Nephron progenitor cell (in vitro differentiated cells): ENCODE data around the gene CALCB.
A peak's percentile ranks its signal among the peaks of the same experiment; 100 is the strongest.
"Not testable (repeated sequence)": the region's sequence is repeated elsewhere in the genome, so short reads cannot be mapped to it uniquely, and the experiment has no call there.

Source experiments
- DNase-seq: peaks from one replicate; pipeline ENCODE4 v3.0.0; 2021
- H3K27ac Mint-ChIP-seq: 2 replicates; pipeline ENCODE4 v1.8.0; 2021; ENCODE audit warnings: mild to moderate bottlenecking, moderate library complexity, mixed read lengths
- H3K27me3 Mint-ChIP-seq: 2 replicates; pipeline ENCODE4 v1.8.0; 2021; ENCODE audit warnings: mild to moderate bottlenecking, low read depth, mixed read lengths; ENCODE audit not compliant: poor library complexity
- H3K36me3 Mint-ChIP-seq: 2 replicates; pipeline ENCODE4 v1.8.0; 2021; ENCODE audit warnings: low read depth, mixed read lengths
- H3K4me1 Mint-ChIP-seq: 2 replicates; pipeline ENCODE4 v1.8.0; 2021; ENCODE audit warnings: mixed read lengths
- H3K4me3 Mint-ChIP-seq: 2 replicates; pipeline ENCODE4 v1.8.0; 2021; ENCODE audit warnings: mild to moderate bottlenecking, moderate library complexity, mixed read lengths
- H3K9me3 Mint-ChIP-seq: 2 replicates; pipeline ENCODE4 v1.8.0; 2021; ENCODE audit warnings: mild to moderate bottlenecking, moderate library complexity, mixed read lengths
- CTCF ChIP-seq: fragments of 200-600 bp; sonication (generic); IDR thresholded peaks from 2 replicates; pipeline ENCODE4 v1.5.0; 2021; ENCODE audit warnings: antibody characterized with exemption

Gene CALCB

GRCh38 chr11:15073361-15074205, at the start of gene CALCB:
Gene CALCB, plus strand, starts transcription at chr11:15073593. Its CDS starts 1,126 bp downstream, at chr11:15074719.
- Mint-ChIP-seq H3K9me3 (peaks cover 30% of the 10 kb centered on the region), H3K36me3 (no peaks in the 10 kb centered on the region), H3K27ac (no peak within 1 kb of the TSS), H3K27me3 (peaks cover 23% of the 10 kb centered on the region), H3K4me3 (no peak within 1 kb of the TSS), H3K4me1 (no peaks in the 10 kb centered on the region)
- no peak for TF ChIP-seq CTCF
- DNase-seq: peak; percentile 4

GRCh38 chr11:15027011-15027410, 46.4 kb upstream of the CALCB start:
- Mint-ChIP-seq H3K36me3 (no peaks in the 10 kb centered on the region), H3K4me3 (no peak overlapping the region), H3K9me3 (peaks cover 18% of the 10 kb centered on the region), H3K27ac (no peak overlapping the region), H3K4me1 (no peaks in the 10 kb centered on the region), H3K27me3 (peaks cover 5% of the 10 kb centered on the region)
- DNase-seq: no peak
- no peak for TF ChIP-seq CTCF

- no peaks in the 10 kb centered on the region for H3K4me1 Mint-ChIP-seq
- H3K27me3 Mint-ChIP-seq: peaks cover 5% of the 10 kb centered on the region
Measured at GRCh38 chr11:15027956-15028355, 45.4 kb upstream of the CALCB start.

GRCh38 chr11:15028379-15028778, 45.0 kb upstream of the CALCB start:
- Mint-ChIP-seq H3K9me3 (peaks cover 17% of the 10 kb centered on the region), H3K36me3 (no peaks in the 10 kb centered on the region), H3K4me1 (no peaks in the 10 kb centered on the region), H3K27me3 (peaks cover 5% of the 10 kb centered on the region), H3K4me3 (no peak overlapping the region), H3K27ac (no peak overlapping the region)
- TF ChIP-seq CTCF: no peak
- DNase-seq: no peak

More at GRCh38 chr11:15027956-15028355, 45.4 kb upstream of the CALCB start:
- H3K36me3 Mint-ChIP-seq: no peaks in the 10 kb centered on the region
- no peak for DNase-seq
- H3K4me3 Mint-ChIP-seq: no peak overlapping the region
- no peak for TF ChIP-seq CTCF
- peaks cover 17% of the 10 kb centered on the region for H3K9me3 Mint-ChIP-seq
- no peak overlapping the region for H3K27ac Mint-ChIP-seq

GRCh38 chr11:15031945-15032344, 41.4 kb upstream of the CALCB start:
- not testable (repeated sequence) for H3K9me3 Mint-ChIP-seq, DNase-seq, H3K36me3 Mint-ChIP-seq, H3K4me1 Mint-ChIP-seq, H3K27ac Mint-ChIP-seq, H3K27me3 Mint-ChIP-seq, H3K4me3 Mint-ChIP-seq

GRCh38 chr11:15034687-15035267, 38.6 kb upstream of the CALCB start:
- H3K27me3 Mint-ChIP-seq: peaks cover 6% of the 10 kb centered on the region
- H3K9me3 Mint-ChIP-seq: peaks cover 4% of the 10 kb centered on the region
- DNase-seq: no peak
- no peak for TF ChIP-seq CTCF
- H3K4me3 Mint-ChIP-seq: no peak overlapping the region
- no peaks in the 10 kb centered on the region for H3K36me3 Mint-ChIP-seq
- no peaks in the 10 kb centered on the region for H3K4me1 Mint-ChIP-seq
- no peak overlapping the region for H3K27ac Mint-ChIP-seq
